Stimulated activated CD8-positive, alpha-beta memory T cell treated with anti-CD3 and anti-CD28 coated beads, Interleukin-4, amount 100 ng/mL, for 4 hours (primary cell): ENCODE results near the gene IBA57.
"Not testable (repeated sequence)": the region's sequence is repeated elsewhere in the genome, so short reads cannot be mapped to it uniquely, and the experiment has no call there.

Experiments used
- DNase-seq, 2 donors: peaks; one replicate each; pipeline ENCODE4 v3.0.0-alpha.2; 2020; ENCODE audit warnings: low read depth in 2 of 2, low spot score in 1 of 2

The IBA57 gene

GRCh38 chr1:228184152-228184551 lies 18.5 kb downstream of the IBA57 start:
- no peak for DNase-seq

- no peak for DNase-seq
Observed at GRCh38 chr1:228185641-228185965, 20.0 kb downstream of the IBA57 start.

DNA sequence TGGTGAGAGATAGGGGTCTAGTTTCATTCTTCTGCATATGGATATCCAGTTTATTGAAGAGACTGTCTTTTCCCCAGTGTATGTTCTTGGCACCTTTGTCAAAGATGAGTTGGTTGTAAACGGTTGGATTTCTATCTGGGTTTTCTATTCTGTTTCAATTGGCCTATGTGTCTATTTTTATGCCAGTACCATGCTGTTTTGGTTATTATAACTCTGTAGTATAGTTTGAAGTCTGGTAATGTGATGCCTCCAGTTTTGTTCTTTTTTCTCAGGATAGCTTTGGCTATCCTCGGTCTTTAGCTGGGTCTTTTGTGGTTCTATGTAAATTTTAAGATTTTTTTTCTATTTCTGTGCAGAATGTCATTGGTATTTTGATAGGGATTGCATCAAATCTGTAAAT lies 22.6 kb downstream of the IBA57 start:
- not testable (repeated sequence) for DNase-seq

GRCh38 chr1:228190182-228190581 lies 24.6 kb downstream of the IBA57 start:
- DNase-seq: no peak

GRCh38 chr1:228190778-228191177 lies 25.2 kb downstream of the IBA57 start:
- DNase-seq: no peak

DNA sequence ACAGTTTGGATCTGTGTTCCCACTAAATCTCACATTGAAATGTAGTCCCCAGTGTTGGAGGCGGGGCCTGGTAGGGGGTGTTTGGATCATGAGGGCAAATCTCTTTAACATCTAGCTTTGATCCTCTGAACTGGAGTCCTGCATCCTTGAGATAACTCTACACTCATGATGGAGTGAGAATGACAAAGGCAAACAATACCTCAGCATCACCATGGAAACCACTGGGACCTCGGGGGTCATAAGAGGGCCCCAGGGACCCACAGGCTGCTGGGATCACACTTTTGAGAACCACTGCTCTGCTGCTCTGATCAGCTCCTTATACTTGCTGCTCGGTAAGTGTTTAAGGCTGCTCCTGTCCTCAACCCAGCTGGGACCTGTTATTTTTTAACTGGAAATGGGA lies 28.8 kb downstream of the IBA57 start:
- DNase-seq: no peak

DNA sequence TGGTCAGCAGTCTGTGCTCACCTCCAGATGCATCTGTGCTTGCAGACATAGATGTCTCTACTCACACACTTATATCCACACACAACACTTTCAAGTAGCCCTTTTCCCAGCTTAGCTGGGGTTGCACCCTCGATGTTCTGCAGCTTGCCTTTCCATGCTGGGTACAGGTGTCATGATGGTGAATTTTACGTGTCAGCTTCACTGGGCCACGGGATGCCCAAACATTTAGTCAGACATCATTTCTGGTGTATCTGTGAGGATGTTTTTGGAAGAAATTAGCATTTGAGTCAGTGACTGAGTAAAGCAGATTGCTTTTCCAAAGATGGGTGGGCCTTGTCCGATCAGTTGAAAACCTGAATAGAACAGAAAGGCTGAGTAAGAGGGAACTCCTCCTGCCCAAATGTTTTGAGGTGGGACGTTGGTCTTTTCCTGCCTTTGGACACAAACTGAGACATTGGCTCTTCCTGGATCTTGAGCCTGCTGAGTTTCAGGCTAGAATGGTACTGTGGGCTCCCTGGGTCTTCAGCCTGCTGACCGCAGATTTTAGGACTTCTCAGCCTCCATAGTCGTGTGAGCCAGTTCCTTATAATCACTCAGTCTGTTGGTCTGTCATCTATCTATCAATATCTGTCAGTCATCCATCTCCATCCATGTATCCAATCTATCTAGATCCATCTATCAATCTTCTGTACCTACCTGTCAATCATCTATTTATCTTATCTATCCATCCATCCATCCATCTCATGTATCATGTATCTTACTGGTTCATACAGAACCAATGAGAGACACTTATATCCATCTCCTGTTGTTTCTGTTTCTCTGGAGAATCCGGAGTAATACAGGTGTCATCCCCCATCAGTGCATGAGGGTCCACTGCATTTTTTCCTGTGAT lies 29.6 kb downstream of the IBA57 start:
- DNase-seq: no peak

DNA sequence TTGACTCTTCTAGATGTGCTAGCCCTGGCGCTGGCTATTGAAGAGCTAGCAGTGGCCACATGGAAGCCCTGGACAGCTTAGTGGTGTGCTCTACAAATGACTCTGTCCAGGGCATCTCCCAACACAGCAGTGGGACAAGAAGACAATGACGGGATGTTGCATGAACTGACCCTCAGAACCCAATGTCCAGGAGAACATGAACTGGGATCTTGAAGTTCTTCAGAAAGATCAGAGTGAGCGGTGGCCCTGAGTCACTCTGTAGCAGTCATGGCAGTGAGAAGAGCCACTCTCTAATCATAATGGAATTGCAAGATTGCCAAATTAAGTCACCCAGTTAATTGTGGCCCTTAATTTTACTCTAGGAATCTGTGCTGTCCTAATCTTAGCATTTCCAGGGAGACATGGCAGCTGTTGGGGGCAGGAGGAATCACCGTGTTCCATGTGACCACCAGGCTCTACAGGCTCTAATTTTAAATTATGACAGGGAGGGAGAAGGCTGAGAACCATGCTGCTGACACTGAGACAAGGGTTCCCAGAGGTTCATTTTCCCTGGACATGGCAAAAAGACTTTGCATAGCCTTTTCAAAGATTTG lies 32.0 kb downstream of the IBA57 start:
- DNase-seq: no peak

DNA sequence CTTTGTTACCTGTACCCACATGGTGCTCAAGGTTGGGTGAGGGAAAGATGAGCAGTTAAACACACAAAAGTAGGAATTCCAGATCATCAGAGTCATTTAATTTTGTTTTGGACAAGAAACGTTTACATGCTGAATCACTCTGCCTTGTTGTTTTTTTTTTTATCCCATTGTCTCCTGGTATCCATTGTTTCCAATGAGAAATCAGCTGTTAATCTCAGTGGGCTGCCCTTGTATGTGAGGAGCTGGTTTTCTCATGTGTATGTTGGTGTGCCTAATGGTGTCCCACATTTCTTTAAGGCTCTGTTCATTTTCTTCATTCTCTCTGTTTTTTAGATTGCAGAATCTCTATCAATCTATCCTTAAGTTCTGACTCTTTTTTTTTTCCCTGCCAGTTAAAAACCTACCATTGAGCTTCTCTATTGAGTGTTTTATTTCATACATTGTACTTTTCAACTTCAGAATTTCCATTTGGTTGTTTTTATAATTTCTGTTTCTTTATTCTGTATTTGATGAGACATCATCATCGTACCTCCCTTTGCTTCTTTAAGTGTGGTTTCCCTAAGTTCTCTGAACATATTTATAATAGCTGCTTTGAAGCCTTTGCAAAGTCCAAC lies 33.5 kb downstream of the IBA57 start:
- no peak for DNase-seq

DNA sequence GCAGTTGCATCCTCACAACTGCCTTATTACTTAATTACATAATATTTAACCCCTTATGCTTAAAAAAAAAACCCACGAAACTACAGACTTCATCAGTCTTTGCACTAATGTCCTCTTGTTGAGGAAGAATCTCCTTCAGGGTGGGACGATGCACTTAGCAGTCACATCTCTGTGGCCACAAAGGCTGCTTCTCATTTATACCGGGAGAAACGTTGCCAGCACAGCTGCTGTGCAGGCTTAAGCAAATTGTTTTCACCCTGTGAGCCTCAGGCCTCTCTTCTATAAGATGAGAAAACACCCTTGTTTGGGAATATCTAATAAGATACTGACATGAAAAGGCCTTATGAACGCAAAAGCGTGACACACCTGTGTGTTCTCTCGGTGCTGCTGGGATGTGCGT lies 39.4 kb downstream of the IBA57 start:
- DNase-seq: no peak

- DNase-seq: no peak
Observed at GRCh38 chr1:228205526-228206436, 40.2 kb downstream of the IBA57 start.

- no peak for DNase-seq
Observed at GRCh38 chr1:228206582-228207351, 41.2 kb downstream of the IBA57 start.

- no peak for DNase-seq
Observed at GRCh38 chr1:228207381-228207810, 41.8 kb downstream of the IBA57 start.

DNA sequence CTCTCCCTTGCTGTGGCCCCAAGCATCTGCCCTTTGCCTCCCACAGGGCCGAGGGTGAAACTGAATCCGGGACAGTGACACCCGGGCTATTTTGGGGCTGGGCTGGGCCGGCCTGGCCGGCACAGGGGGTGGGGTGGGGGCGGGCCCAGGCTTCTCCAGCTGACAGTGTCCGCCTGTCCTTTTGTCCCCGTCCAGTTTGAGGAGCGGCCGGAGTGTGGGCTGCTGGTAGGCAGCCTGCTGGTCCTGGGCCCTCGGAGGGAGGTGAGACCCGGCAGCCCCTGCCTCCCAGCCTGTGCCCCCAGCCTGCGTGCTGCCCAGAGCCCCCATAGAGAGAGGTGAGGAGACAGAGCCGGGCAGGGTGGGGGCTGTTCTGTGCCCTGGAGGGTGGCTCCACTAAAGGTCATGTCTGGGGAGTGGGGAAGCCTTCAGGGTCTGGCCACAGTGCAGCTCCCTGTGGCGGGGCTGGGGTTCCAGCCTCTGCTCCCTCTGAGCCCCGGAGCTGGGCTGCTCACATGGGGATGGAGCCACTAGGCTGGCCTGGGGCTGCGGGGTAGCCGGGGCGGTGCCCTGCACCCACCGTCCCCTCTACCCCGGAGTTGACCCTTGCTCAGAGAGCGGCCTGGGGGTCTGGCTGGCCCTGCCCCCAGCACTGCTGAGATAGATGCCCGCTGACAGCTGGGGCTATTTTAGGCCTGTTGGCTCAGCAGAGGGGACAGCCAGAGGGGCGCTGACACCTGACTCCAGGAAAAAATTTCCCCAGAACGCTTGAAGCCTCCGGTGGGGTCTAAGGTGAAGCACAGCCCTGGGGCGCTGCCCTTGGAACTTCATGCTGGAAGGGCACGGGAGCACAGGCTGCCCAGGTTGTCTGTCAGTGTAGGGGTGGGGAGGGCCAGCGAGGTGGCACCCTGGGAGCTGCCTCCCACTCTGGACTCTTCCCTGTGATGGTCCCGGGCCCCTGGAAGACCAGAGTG lies 42.5 kb downstream of the IBA57 start, which contains the start of gene OBSCN:
TSS of gene OBSCN (plus strand) at position 194 of the 971 bp plus-strand sequence. CDS start 3,740 bp downstream, outside the sequence.
- DNase-seq: no peak

DNA sequence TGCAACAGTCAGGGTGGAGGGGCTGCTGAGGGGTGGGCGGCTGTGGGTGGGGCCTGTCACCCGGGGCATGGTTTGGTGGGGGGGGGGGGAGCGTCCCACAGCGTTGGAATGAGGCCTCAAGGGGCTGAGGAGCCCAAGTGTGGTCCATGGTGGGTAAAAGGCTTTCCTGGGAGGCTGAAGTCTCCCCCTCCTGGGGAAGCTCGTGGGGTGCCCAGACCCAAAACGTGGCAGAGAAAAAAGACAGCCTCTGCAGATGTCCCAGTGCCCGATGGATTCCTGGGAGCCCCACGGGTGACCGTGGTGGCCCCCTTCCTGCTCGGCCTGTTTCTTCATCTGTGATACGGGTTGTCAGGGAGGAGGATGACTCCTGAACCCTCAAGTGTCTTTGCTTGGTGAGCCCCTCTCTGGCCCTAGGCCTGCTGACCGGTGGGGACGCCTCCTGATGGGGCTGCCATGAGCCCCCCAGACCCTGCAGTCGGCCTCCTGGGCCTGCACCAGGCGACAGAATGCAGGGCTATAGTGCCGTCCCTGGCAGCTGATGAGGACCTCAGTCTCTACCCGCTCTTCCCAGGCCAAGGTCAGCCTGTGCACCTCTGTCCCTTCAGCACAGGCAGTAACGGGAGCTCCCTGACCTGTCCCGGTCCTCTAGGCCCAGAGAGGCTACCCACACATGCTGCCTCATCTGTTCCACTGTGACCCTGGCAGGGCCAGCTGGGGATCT lies 43.4 kb downstream of the IBA57 start:
- DNase-seq: no peak

- no peak for DNase-seq
Observed at GRCh38 chr1:228209657-228210056, 44.1 kb downstream of the IBA57 start.

GRCh38 chr1:228210076-228210651 lies 44.6 kb downstream of the IBA57 start:
- DNase-seq: no peak
